Activated CD4-positive, alpha-beta T cell treated with anti-CD3 and anti-CD28 coated beads, Interleukin-2, amount 50 U/mL, for 24 hours (primary cell): ENCODE data around the gene PCDHGB4.
"Not testable (repeated sequence)": the region's sequence is repeated elsewhere in the genome, so short reads cannot be mapped to it uniquely, and the experiment has no call there.

ENCODE experiments used
- DNase-seq, 2 donors: peaks; one replicate each; pipeline ENCODE4 v3.0.0-alpha.2; 2020; ENCODE audit warnings: low read depth in 1 of 2, low spot score in 1 of 2

PCDHGB4 gene

DNA sequence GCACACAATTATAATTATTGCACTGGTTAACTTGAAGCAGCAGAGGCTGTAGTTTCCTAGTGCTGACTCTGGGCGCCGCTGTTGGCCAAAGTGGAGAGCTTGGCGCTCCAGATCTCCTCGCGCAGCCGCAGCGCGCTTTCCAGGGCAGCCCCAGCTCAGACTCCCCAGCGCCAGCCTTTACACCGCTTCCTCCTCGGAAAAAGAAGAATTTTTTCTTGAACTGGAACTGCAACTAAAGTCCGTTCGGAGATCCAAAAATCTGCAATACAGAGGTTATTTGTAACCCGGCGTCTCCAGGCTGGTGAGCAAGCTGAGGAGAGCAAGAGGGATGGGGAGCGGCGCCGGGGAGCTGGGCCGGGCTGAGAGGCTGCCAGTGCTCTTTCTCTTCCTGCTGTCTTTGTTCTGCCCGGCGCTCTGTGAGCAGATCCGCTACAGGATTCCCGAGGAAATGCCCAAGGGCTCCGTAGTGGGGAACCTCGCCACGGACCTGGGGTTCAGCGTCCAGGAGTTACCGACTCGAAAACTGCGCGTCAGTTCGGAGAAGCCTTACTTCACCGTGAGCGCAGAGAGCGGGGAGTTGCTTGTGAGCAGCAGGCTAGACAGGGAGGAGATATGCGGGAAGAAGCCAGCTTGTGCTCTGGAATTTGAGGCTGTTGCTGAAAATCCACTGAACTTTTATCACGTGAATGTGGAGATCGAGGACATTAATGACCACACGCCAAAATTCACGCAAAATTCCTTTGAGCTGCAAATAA lies at the start of gene PCDHGB4:
TSS of gene PCDHGB4 (plus strand) at position 142 of the 755 bp plus-strand sequence. CDS start at position 329, 187 bp downstream.
- not testable (repeated sequence) for DNase-seq

DNA sequence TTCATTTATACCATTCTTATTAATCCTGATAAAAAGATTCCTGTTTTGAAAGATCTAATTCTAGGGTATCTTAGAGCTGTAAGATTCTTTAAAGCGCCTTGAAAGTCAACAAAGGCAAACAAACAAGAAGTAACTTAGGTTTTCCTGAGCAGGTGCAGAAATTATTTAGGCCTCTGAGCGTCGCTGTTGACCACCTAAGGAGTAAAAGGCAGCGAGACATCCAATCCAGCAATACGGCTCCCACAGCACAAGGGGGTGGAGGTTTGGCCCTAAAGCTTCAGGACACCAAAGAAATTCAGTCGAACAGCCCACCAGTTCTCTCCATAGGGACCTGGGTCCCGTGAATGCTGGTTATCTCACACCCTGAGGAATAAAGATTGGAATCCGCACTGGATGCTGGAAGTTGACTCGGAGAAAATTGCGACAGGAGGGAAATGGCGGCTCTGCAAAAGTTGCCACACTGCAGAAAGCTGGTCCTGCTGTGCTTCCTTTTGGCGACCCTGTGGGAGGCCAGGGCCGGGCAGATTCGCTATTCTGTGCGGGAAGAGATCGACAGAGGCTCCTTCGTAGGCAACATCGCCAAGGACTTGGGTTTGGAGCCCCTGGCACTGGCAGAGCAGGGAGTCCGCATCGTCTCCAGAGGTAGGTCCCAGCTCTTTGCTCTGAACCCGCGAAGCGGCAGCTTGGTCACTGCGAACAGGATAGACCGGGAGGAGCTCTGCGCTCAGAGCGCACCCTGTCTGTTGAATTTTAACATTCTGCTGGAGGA lies 48.8 kb upstream of the PCDHGB4 start, which contains the start of gene PCDHGA2:
TSS of gene PCDHGA2 (plus strand) at position 223 of the 769 bp plus-strand sequence.
- no peak for DNase-seq

DNA sequence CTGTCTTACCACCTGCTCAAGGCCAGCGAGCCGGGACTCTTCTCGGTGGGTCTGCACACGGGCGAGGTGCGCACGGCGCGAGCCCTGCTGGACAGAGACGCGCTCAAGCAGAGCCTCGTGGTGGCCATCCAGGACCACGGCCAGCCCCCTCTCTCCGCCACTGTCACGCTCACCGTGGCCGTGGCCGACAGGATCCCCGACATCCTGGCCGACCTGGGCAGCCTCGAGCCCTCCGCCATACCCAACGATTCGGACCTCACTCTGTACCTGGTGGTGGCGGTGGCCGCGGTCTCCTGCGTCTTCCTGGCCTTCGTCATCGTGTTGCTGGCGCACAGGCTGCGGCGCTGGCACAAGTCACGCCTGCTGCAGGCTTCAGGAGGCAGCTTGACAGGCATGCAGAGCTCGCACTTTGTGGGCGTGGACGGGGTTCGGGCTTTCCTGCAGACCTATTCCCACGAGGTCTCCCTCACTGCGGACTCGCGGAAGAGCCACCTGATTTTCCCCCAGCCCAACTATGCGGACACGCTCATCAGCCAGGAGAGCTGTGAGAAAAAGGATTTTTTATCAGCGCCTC lies 46.6 kb upstream of the PCDHGB4 start:
- not testable (repeated sequence) for DNase-seq

DNA sequence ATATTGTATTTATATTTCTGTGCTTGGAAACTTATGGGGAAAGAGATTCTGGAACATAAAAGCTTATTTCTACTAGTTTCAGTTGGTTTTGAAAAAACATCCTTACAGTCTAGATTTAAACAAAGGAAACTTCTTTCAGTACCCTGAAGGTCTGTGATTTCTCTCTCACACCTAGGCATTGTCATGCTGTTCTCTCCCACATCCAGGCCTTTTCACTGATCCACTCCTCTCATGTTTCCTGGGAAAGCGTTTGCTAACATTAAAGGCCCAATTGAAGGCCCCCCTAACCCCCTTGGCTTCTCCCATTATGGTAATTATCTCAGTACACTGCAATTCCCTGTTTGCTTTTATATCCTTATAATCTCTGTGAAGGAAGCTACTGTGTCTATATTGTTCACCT lies 44.7 kb upstream of the PCDHGB4 start:
- DNase-seq = no peak

DNA sequence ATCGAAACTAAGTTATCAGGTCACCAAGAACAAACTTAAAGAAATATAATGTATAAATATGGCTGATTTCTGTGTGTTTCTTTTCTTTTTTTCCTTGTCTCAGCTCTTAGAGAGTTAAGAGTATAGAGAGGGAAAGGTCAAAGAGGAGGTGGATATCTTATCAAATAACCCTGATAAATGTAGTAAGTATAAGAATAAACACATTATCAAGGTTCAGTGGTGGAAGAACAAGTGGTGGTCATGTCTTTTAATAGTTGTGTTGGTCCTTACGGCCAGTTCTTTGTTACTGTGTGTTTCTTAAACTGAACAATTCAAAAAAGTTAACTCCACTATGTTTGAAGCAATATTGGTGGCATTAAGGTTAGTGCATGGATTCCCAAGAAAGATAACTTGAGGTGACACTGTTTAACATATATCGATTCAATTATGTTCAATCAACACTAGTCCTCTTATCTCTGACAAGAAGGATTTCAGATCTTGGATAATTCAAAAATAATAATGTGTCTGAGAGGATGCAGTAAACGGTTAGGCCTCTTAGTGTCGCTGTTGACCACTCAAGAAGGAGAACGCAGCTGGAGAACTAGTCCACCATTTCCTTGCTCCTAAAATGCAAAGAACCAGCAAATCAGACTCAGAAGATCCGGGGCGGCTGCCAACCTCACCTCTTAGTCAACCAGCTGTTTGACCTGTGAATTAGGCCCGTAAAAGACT lies 44.1 kb upstream of the PCDHGB4 start, which contains the start of gene PCDHGA3:
TSS of gene PCDHGA3 (plus strand) at position 588 of the 711 bp plus-strand sequence. CDS start 205 bp downstream, outside the sequence.
- DNase-seq = no peak

DNA sequence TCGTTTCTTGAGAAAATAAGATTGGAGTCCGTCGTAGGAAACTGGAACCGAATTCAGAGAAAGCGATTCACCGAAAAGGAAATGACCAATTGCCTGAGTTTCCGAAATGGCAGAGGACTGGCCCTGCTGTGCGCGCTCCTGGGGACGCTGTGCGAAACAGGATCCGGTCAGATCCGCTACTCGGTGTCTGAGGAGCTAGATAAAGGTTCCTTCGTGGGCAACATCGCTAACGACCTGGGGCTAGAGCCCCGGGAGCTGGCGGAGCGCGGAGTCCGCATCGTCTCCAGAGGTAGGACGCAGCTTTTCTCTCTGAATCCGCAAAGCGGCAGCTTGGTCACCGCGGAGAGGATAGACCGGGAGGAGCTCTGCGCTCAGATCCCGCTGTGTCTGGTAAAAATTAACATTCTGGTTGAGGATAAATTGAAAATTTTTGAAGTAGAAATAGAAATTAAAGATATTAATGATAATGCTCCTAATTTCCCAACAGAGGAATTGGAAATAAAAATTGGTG lies 43.5 kb upstream of the PCDHGB4 start:
- DNase-seq = no peak

DNA sequence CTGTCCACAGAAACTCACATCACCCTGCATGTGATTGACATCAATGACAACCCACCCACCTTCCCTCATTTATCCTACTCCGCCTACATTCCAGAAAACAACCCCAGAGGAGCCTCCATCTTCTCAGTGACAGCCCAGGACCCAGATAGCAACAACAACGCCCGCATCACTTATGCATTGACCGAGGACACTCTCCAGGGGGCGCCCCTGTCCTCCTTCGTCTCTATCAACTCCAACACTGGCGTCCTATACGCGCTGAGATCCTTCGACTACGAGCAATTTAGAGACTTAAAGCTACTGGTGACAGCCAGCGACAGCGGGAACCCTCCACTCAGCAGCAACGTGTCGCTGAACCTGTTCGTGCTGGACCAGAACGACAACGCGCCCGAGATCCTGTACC lies 42.2 kb upstream of the PCDHGB4 start:
- DNase-seq = no peak

DNA sequence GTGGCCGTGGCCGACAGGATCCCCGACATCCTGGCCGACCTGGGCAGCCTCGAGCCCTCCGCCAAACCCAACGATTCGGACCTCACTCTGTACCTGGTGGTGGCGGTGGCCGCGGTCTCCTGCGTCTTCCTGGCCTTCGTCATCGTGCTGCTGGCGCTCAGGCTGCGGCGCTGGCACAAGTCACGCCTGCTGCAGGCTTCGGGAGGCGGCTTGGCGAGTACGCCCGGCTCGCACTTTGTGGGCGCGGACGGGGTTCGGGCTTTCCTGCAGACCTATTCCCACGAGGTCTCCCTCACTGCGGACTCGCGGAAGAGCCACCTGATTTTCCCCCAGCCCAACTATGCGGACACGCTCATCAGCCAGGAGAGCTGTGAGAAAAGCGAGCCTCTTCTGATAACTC lies 41.5 kb upstream of the PCDHGB4 start:
- DNase-seq = not testable (repeated sequence)

DNA sequence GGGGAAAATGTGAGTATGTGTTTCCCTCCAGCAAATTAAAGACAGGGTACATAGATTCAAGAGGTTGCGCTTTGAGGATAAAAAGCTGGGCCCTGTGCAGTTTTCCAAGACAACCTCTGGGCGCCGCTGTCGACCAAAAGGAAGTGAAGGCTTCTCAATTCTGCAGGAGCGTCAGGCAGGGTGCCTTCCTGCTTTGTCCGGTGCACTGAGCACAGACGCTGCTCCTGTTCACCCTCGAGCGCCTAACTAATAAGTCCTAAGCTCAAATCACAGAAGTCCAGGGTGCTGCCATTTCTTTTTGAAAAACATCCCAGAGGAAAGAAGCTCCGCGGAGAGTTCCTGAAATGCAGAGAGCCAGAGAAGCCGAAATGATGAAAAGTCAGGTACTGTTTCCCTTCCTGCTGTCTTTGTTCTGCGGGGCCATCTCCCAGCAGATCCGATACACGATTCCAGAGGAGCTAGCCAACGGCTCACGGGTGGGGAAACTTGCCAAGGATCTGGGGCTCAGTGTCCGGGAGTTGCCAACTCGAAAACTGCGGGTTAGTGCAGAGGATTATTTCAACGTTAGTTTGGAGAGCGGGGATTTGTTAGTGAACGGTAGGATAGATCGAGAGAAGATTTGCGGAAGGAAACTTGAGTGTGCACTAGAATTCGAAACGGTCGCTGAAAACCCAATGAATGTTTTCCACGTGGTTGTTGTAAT lies 37.4 kb upstream of the PCDHGB4 start, which contains the start of gene PCDHGB1:
TSS of gene PCDHGB1 (plus strand) at position 183 of the 703 bp plus-strand sequence. CDS start at position 345, 162 bp downstream.
- DNase-seq = no peak

DNA sequence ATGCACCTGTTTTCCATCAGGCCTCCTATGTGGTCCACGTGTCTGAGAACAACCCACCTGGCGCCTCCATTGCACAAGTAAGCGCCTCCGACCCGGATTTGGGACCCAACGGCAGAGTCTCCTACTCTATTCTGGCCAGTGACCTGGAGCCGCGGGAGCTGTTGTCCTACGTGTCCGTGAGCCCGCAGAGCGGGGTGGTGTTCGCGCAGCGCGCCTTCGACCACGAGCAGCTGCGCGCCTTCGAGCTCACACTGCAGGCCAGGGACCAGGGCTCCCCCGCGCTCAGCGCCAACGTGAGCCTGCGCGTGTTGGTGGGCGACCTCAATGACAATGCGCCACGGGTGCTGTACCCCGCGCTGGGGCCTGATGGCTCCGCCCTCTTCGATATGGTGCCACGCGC lies 35.9 kb upstream of the PCDHGB4 start:
- DNase-seq = no peak

DNA sequence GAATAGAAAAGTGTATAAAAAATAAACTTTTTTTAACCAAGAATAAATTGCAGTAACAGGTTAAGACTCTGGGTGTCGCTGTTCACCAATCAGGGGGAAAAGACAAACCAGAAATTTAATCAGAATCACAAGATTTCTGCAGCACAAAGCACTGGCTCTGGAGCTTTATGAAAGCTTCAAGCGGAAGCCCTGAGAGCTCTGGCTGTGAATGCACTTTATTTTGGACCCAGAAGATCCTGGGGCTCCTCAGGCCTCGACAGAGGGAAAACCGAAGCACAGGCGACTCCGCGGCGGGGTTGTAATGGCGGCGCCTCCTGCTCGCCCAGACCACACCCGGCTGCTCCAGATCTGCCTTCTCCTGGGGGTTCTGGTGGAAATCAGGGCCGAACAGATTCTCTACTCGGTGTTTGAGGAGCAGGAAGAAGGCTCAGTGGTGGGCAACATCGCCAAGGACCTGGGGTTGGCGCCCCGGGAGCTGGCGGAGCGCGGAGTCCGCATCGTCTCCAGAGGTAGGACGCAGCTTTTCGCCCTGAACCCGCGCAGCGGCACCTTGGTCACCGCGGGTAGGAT lies 32.5 kb upstream of the PCDHGB4 start, which contains the start of gene PCDHGA4:
TSS of gene PCDHGA4 (plus strand) at position 122 of the 570 bp plus-strand sequence. CDS start at position 209, 87 bp downstream.
- DNase-seq = no peak

DNA sequence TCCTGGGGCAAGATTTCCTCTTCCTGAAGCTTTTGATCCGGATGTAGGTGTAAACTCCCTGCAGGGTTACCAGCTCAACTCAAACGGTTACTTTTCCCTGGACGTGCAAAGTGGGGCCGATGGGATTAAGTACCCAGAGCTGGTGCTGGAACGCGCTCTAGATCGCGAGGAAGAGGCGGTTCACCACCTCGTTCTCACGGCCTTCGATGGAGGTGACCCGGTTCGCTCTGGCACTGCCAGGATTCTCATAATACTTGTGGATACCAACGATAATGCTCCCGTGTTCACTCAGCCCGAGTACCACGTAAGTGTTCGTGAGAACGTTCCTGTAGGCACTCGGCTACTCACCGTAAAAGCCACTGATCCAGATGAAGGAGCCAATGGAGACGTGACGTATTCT lies 31.9 kb upstream of the PCDHGB4 start:
- no peak for DNase-seq

DNA sequence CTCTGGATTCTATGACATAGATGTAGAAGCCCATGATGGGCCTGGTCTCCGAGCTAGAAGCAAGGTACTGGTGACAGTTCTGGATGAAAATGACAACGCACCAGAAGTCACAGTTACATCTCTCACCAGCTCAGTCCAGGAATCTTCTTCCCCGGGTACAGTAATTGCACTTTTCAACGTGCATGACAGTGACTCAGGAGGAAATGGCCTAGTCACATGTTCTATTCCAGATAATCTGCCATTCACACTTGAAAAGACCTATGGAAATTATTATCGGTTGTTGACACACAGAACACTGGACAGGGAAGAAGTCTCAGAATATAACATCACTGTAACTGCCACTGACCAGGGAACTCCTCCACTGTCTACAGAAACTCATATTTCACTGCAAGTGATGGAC lies 31.4 kb upstream of the PCDHGB4 start:
- no peak for DNase-seq

DNA sequence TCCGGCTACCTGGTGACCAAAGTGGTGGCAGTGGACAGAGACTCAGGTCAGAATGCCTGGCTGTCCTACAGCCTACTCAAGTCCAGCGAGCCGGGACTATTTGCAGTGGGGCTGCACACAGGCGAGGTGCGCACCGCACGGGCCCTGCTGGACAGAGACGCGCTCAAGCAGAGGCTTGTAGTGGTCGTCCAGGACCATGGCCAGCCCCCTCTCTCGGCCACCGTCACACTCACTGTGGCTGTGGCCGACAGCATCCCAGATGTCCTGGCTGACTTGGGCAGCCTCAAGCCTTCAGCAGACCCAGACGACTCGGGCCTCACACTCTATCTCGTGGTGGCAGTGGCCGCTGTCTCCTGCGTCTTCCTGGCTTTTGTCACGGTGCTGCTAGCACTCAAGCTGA lies 30.5 kb upstream of the PCDHGB4 start:
- no peak for DNase-seq

DNA sequence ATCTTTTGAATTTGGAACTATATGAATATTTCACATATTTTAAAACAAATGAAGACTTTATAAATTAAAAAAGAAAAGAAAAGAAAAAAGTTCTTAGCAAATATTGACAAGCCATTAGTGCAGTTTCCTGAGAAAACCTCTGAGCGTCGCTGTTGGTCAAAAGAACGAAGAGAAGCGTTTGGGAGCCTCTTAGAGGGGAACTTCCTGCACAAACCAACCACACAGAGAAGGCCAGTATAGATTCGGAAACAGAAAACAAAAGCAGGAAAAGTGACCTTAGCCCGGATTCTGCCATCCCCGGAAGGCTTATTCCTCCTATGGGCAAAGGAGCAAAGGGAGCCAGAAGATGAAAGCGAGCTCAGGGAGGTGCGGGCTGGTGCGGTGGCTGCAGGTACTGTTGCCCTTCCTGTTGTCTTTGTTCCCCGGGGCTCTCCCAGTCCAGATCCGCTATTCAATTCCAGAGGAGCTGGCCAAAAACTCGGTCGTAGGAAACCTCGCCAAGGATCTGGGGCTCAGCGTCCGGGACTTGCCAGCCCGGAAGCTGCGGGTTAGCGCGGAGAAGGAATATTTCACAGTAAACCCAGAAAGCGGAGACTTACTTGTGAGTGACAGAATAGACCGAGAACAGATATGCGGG lies 27.6 kb upstream of the PCDHGB4 start, which contains the start of gene PCDHGB2:
TSS of gene PCDHGB2 (plus strand) at position 205 of the 637 bp plus-strand sequence. CDS start at position 347, 142 bp downstream.
- DNase-seq = no peak

DNA sequence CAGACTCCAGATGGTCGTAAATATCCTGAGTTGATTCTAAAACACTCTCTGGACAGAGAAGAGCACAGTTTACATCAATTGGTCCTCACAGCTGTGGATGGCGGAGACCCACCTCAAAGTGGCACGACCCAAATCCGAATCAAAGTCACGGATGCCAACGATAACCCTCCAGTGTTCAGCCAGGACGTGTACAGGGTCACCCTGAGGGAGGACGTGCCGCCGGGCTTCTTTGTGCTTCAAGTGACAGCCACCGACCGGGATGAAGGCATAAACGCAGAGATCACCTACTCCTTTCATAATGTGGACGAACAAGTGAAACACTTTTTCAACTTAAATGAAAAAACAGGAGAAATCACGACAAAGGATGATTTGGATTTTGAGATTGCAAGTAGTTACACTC lies 26.8 kb upstream of the PCDHGB4 start:
- DNase-seq = no peak

DNA sequence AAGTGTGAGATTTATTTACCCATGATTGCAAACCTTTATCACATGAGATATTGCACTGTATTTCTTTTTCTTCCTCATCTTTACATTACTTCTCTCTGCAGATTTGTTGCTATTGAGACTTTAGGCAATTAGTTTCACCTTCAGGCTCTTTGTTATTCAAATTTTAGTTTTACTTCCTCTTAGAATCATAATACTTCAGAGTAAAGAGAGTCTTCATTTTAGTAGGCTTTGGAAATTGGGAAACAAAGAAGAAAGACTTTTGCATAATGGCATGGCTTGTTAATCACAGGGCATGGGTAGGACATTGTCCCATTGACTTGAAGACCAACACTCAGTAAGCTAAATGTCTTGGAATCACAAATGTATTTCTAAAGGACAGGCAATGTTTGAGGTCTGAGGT lies 24.8 kb upstream of the PCDHGB4 start:
- no peak for DNase-seq

DNA sequence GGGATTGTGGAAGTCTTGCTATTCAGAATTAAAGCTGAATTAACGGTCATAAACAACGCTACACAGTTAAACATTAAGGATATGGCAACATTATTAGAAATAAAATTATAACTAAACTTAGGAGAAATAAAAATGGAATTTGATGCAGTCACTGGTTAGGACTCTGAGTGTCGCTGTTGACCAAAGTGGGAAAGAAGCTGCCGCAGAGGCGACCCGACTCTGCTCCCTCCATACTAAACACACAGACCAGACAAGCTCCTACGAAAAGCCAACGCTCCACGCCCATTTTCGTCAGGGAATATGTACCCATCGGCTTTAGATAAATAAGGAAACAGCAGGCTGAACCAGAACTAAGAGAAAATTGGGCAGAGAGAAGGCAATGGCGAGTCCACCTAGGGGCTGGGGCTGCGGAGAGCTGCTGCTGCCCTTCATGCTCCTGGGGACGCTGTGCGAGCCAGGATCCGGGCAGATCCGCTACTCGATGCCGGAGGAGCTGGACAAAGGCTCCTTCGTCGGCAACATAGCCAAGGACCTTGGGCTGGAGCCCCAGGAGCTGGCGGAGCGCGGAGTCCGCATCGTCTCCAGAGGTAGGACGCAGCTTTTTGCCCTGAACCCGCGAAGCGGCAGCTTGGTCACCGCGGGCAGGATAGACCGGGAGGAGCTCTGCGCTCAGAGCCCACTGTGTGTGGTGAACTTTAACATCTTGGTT lies 23.4 kb upstream of the PCDHGB4 start, which contains the start of gene PCDHGA5:
TSS of gene PCDHGA5 (plus strand) at position 211 of the 709 bp plus-strand sequence. CDS start at position 380, 169 bp downstream.
- DNase-seq = no peak
